HepG2 (cell line): ENCODE data around the gene TCF19. TPM values are rescaled to one million over a fixed set of nuclear protein-coding genes. Genes with fewer than 3 reads are reported as not detected.

Experiments used
- ASH2L ChIP-seq: fragments of 300-600, 200-600 bp; sonication (generic); IDR thresholded peaks from 2 replicates; pipeline ENCODE4 v1.7.0; 2017; ENCODE audit warnings: low read depth, mild to moderate bottlenecking, moderate library complexity, mixed read lengths, low read length; ENCODE audit not compliant: insufficient read length
- BORCS8-MEF2B ChIP-seq: sonication (generic); formaldehyde crosslinking; IDR thresholded peaks from 2 replicates; pipeline ENCODE4 v1.8.0; 2022; ENCODE audit warnings: mild to moderate bottlenecking, missing genetic modification reagents
- CENPX ChIP-seq: sonication (generic); formaldehyde crosslinking; IDR thresholded peaks from 2 replicates; pipeline ENCODE4 v1.9.0; 2021; ENCODE audit warnings: mild to moderate bottlenecking, missing genetic modification reagents, moderate library complexity
- DMAP1 ChIP-seq: IDR thresholded peaks from 2 replicates; pipeline ENCODE4 v1.6.1; 2016
- DNMT3B ChIP-seq: conservative IDR thresholded peaks from 2 replicates; pipeline ENCODE4 v1.6.1; 2016; ENCODE audit warnings: missing biosample characterization, control low read depth
- FOXJ3 ChIP-seq: sonication (generic); formaldehyde crosslinking; IDR thresholded peaks from 2 replicates; pipeline ENCODE4 v1.4.0; 2020; ENCODE audit warnings: missing genetic modification reagents, mild to moderate bottlenecking, borderline replicate concordance
- GABPA ChIP-seq, 2 experiments: IDR thresholded peaks; 2 replicates each; pipeline ENCODE4 v1.6.1; 2011 to 2016; ENCODE audit warnings: low read depth in 2 of 2, low read length in 1 of 2, missing biosample characterization in 1 of 2, missing genetic modification characterization in 1 of 2
- GABPB1 ChIP-seq: IDR thresholded peaks from 2 replicates; pipeline ENCODE4 v1.6.1; 2016; ENCODE audit warnings: mild to moderate bottlenecking, missing genetic modification reagents, moderate library complexity, missing compliant biosample characterization
- HDAC1 ChIP-seq: sonication (generic); formaldehyde crosslinking; IDR thresholded peaks from 2 replicates; pipeline ENCODE4 v1.5.1; 2020; ENCODE audit warnings: mild to moderate bottlenecking, missing genetic modification reagents
- HNRNPH1 ChIP-seq: fragments of 200-400 bp; formaldehyde crosslinking; optimal IDR thresholded peaks from 2 replicates; pipeline ENCODE3; 2017; ENCODE audit warnings: mild to moderate bottlenecking, low read depth, low read length
- KDM3A ChIP-seq: IDR thresholded peaks from 2 replicates; pipeline ENCODE4 v1.6.1; 2018; ENCODE audit warnings: low read depth, missing compliant biosample characterization
- KDM4B ChIP-seq: sonication (generic); formaldehyde crosslinking; IDR thresholded peaks from 2 replicates; pipeline ENCODE4 v1.4.0; 2020; ENCODE audit warnings: missing genetic modification reagents
- PLRG1 ChIP-seq: fragments of 450-650 bp; conservative IDR thresholded peaks from 2 replicates; pipeline ENCODE4 v1.6.1; 2016
- RCOR2 ChIP-seq: IDR thresholded peaks from 2 replicates; pipeline ENCODE4 v1.6.1; 2016; ENCODE audit warnings: missing biosample characterization, missing genetic modification reagents
- TFAP4 ChIP-seq: sonication (generic); IDR thresholded peaks from 2 replicates; pipeline ENCODE4 v1.6.1; 2016; ENCODE audit warnings: low read depth, borderline replicate concordance
- ZNF124 ChIP-seq: sonication (generic); formaldehyde crosslinking; IDR thresholded peaks from 2 replicates; pipeline ENCODE4 v1.4.0; 2020; ENCODE audit warnings: missing genetic modification reagents
- ZNF501 ChIP-seq: sonication (generic); formaldehyde crosslinking; IDR thresholded peaks from 2 replicates; pipeline ENCODE4 v1.5.1; 2020; ENCODE audit warnings: mild to moderate bottlenecking, moderate library complexity, missing genetic modification reagents
- ZNF607 ChIP-seq: sonication (generic); formaldehyde crosslinking; IDR thresholded peaks from 2 replicates; pipeline ENCODE4 v1.5.1; 2020; ENCODE audit warnings: missing genetic modification reagents, mild to moderate bottlenecking, borderline replicate concordance
- ZNF674 ChIP-seq: sonication (generic); formaldehyde crosslinking; IDR thresholded peaks from 2 replicates; pipeline ENCODE4 v1.5.0; 2020; ENCODE audit warnings: low read depth, mild to moderate bottlenecking, missing genetic modification reagents
- ZNF678 ChIP-seq: sonication (generic); formaldehyde crosslinking; IDR thresholded peaks from 2 replicates; pipeline ENCODE4 v1.4.0; 2020; ENCODE audit warnings: mild to moderate bottlenecking, missing genetic modification reagents
- ZNF770 ChIP-seq: sonication (generic); formaldehyde crosslinking; IDR thresholded peaks from 2 replicates; pipeline ENCODE4 v1.5.0; 2020; ENCODE audit warnings: mild to moderate bottlenecking, missing genetic modification reagents
- ZNF839 ChIP-seq: sonication (generic); formaldehyde crosslinking; IDR thresholded peaks from 2 replicates; pipeline ENCODE4 v1.4.0; 2020; ENCODE audit warnings: missing genetic modification reagents, mild to moderate bottlenecking, borderline replicate concordance
- polyA plus RNA-seq, 8 experiments: library from polyadenylated mRNA; depleted of rRNA in 3 of 8; stranded (reverse) in 7 of 8; unstranded in 1 of 8; fragments of >200 nt; fragmentation: Illumina TruSeq in 4 of 8; extraction: Trizol in 4 of 8; gene quantifications; 2 replicates each; pipeline versions ENCODE4 v1.2.1 to v1.2.3, GENCODE V29; 2011 to 2016; ENCODE audit warnings: low read depth in 4 of 8, missing spikeins in 1 of 8, mixed read lengths in 1 of 8; ENCODE audit not compliant: insufficient read depth in 1 of 8
- total RNA-seq, 5 experiments: library from RNA; depleted of rRNA; stranded (reverse); fragments of >200 nt; fragmentation: Illumina TruSeq; extraction: Trizol; gene quantifications; 2 replicates each; pipeline ENCODE4 v1.2.3, GENCODE V29; 2016; ENCODE audit warnings: low read depth in 1 of 5
- TF ChIP-seq, protein P1 (sequence below): sonication (generic); formaldehyde crosslinking; IDR thresholded peaks from 2 replicates; pipeline ENCODE4 v1.5.0; 2020; ENCODE audit warnings: missing genetic modification reagents, mild to moderate bottlenecking, borderline replicate concordance

TCF19 gene
- total and polyA plus RNA-seq, 2 of the 13 experiments (the other 11 are each of a cell fraction or from before 2014, with no cell fraction given) = 4.9 to 22.2 TPM

DNA sequence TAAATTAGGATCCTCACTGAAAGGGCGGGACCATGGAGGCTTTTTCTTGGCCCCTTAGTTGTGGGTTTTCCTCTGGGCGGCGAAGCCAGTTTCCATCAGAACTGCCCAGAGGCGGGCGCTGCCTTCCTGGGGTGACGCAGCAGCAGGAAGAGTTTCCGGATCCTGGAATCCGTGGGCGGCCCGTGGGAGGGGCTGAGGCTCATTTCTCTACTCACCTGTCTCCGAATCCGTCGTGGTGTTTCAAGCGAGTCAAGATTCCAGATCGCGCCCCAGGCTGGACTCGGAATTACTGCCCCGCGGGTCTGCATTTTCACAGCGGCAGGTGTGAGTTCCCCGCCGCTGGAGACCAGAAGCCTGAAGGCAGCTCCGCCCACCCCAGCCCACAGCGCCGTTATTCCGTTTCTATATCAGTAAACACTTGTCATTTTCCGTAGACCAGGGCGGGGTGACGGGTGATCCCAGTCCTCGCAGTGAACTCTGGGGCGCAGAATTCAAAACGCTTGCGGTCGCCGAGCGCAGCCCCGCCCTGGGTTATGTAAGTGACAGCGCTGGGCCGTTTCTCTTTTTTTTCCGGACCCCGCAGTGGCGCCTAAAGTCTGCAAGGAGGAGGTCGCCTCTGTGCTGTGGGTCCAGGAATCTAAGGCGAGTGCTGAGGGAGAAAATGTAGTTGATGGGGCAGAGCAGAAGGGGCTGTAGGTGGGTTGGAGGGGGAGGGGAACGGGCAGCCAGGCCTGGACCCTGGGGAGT, 39.3 kb downstream of the TCF19 start (continued):
- TF ChIP-seq TFAP4 (peak; percentile 45; the same call in 1 of the 2 replicates), KDM4B (CRISPR knock-in tag) (no peak), ZNF678 (no peak; the same call in 1 of the 2 replicates), CENPX (CRISPR knock-in tag) (no peak), KDM3A (CRISPR knock-in tag) (no peak), ZNF674 (CRISPR knock-in tag) (no peak), GABPA (IDR thresholded peaks at IDR 0.05; ENCODE audit: low read depth, low read length) (peak; percentile 64), GABPA (CRISPR knock-in tag; IDR thresholded peaks at IDR 0.05; ENCODE audit: low read depth) (peak; percentile 85), PLRG1 (no peak), BORCS8-MEF2B (CRISPR knock-in tag) (peak; percentile 71; the same call in 1 of the 2 replicates), HNRNPH1 (no peak), ZNF124 (no peak; the same call in 1 of the 2 replicates), GABPB1 (CRISPR knock-in tag) (peak; percentile 78), RCOR2 (CRISPR knock-in tag) (no peak), ZNF607 (CRISPR knock-in tag) (peak; percentile 11; the same call in 1 of the 2 replicates), DMAP1 (peak; percentile 53; the same call in 1 of the 2 replicates), ZNF839 (no peak), ASH2L (peak; percentile 80), ZNF501 (CRISPR knock-in tag) (peak; percentile 82), ZNF770 (no peak), HDAC1 (CRISPR knock-in tag) (peak; percentile 87), FOXJ3 (CRISPR knock-in tag) (no peak), DNMT3B (CRISPR knock-in tag) (no peak)
- TF ChIP-seq, protein P1, sequence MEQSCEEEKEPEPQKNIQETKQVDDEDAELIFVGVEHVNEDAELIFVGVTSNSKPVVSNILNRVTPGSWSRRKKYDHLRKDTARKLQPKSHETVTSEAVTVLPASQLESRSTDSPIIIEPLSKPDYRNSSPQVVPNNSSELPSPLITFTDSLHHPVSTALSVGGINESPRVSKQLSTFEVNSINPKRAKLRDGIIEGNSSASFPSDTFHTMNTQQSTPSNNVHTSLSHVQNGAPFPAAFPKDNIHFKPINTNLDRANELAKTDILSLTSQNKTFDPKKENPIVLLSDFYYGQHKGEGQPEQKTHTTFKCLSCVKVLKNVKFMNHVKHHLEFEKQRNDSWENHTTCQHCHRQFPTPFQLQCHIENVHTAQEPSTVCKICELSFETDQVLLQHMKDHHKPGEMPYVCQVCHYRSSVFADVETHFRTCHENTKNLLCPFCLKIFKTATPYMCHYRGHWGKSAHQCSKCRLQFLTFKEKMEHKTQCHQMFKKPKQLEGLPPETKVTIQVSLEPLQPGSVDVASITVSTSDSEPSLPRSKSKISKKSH (CRISPR knock-in tag) = no peak
